HG03378 (cell line): Measurements from ENCODE around the gene IHH.

Experiments used
- ATAC-seq: cut with Tn5 transposase; IDR thresholded peaks from one replicate; pipeline ENCODE4 v1.9.1; 2021; ENCODE audit warnings: mild to moderate bottlenecking, moderate library complexity; ENCODE audit not compliant: unreplicated experiment

IHH gene

DNA sequence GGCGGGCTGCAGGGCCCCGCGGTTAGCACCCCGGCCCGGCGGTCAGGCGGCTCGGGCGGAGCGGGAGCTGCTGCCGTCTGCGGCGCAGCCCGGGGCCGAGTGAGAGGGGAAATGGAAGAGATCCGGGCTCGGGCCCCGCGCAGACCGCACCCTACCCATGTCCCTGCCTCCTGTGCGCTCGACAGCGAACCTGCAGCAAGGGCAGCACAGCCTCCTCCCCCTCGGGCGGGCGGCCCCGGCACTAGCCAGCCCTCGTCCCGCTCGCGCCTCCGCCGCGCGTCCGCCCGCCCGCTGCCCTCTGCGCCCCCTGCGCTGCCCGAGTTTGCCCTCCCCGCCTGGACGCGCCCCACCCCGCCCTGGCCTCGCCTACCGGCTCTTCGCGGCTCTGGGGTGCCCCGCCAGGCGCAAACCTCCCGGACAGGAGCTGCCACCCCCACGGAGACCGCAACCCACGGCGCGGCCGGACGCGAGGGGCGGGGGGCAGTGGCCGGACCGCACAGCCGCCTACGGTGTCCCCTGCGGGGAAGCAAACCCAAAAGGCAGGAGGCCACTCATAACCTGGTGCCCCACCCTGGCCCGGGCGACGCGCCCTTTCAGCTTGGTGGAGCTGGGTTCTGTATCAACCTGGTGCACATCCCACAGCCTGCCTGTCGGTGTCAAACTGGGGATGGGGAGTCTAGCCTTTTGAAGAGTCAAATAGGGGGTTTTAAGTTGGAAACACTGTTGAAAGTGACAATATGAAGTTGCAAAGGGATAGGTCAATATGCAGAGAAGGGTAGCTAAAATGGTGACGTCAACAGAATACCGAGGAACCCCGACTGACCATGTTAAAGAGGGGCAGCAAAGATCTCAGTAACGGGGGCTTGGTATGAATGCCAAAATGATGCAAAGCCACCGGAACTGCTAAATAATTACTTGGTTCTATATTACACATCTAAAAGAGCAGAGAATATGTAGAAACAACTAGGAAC, at the start of gene IHH:
Gene IHH (minus strand): TSS at position 101 of the 971 bp plus-strand sequence. CDS start 454 bp downstream, outside the sequence.
- no peak for ATAC-seq

DNA sequence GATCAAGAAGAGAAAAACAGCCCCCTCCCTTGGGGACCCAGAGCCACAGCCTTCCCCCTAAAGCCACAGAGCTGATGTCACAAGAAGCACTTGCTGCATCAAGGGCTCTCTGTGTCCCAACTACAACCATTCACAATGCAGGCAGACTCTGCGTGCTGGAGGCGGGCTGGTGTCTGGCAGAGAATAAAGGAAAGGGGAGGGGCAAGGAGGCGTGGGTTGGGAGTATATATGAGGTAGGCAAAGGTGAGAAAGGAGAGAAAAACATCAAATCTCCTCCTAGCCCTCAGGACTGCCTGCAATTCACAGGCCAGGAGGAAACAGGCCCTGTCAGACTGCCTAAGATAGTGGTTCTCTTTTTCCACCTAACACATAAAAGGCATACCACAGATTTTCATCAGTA, 48.8 kb upstream of the IHH start:
- no peak for ATAC-seq

- ATAC-seq, result no peak
These were observed 47.0 kb upstream of the IHH start for GRCh38 chr2:219107758-219108157.

- no peak for ATAC-seq
These were observed 45.5 kb upstream of the IHH start for GRCh38 chr2:219106251-219106650.

DNA sequence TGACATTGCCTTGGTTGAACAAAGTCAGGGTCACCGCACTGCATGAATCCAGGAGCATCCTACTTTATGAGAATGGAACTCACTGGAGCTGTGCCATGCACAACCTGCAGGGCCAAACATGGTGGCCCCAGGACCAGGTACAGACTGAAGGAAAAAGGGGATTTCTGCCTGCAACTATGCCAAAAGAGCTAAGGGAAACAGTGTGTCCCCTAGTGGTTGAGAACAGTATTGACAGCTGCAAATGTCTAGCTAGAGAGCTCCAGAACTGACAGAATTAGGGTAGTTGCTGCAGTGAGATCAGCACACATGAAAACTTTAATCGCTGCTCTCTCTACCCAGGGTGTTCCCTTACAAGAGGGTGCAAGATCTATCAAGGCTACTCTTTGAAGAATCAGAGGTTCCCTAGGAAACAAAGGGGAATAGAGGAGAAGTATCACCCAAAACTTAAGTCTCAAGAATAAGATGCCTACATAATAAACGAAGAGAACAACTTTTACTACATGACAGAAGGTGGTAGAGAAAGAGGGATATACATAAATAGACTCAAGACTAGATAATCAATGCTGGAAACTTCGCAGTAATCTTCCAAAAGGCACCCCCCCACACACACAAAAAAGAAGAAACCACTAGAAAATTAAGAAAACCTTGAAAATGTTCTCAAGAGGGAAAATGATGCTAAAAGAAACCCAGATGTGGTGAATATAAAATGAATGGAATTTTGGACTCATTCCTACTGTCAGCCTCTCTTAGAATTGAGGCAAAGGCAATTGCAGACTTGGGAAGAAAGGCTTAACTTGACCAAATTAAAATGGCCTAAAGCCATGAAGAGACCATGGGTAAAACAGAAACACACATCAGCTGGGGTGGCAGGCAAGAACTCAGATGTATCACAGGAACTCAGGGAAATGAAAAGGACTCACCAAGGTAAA, 43.6 kb upstream of the IHH start:
- ATAC-seq, result peak; percentile 51

- ATAC-seq, result no peak
These were observed 38.6 kb upstream of the IHH start for GRCh38 chr2:219099329-219099728.

DNA sequence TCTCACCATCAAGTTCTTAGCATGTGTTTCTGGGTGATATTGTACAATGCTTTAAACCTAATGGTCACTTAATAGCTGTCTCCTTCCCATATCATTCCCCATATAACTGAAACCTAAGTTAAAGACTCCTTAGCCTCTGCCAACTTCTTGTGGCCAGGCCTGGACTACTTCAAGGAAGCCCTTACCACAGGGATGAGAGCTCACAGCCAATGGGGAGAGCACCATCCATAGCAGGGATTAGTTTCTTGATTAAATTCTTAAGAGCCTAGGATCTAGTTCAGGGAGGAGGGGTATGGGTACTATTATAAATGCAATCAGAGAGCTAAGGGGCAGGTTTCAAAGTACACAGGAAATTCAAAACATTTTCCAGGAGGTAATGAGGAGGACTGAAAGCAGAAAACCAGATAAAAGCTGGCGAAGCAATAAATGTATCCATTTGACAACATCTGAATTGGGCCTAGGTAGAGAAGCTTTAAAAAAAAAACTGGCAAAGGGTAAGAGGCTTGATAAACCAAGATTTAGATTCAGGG, 34.8 kb upstream of the IHH start:
- ATAC-seq, result no peak

GRCh38 chr2:219094171-219094570, 33.5 kb upstream of the IHH start:
- ATAC-seq, result no peak

- ATAC-seq, result no peak
These were observed 29.9 kb upstream of the IHH start for GRCh38 chr2:219090436-219091299.

DNA sequence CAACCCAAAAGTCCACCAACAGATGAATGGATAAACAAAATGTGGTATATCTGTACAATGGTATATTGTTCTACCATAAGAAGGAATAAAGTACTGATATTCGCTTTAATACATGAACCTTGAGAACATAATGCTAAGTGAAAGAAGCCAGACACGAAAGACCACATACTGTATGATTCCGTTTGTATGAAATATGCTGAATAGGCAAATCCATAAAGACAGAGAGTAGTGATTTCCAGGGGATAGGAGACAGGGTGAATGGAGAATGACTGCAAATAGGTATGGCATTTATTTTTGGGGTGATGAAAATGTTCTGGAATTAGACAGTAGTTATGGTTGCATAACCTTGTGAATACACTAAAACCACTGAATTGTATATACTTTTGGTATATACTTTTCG, 28.6 kb upstream of the IHH start:
- no peak for ATAC-seq

- no peak for ATAC-seq
These were observed 27.1 kb upstream of the IHH start for GRCh38 chr2:219087848-219088247.

- ATAC-seq, result no peak
These were observed 26.6 kb upstream of the IHH start for GRCh38 chr2:219087361-219087760.

DNA sequence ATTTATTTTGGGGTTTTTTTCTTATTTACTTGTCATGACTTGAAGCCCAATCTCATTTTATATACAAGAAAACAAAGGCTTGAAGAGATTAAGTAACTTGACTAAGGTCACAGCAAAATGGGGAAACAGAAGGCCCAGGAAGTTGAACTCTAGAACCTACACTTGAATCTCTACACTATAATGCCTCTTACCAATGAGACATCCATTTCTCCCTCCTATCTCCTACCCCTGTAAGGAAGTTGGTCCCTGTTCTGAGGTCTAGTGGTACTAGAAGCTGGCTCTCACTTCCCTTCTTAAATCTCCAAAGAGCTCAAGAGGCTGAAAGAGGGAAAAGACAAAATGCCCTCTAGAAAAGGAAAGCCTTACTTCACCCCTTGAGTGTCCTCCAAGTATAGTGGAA, 25.5 kb upstream of the IHH start:
- ATAC-seq, result no peak

DNA sequence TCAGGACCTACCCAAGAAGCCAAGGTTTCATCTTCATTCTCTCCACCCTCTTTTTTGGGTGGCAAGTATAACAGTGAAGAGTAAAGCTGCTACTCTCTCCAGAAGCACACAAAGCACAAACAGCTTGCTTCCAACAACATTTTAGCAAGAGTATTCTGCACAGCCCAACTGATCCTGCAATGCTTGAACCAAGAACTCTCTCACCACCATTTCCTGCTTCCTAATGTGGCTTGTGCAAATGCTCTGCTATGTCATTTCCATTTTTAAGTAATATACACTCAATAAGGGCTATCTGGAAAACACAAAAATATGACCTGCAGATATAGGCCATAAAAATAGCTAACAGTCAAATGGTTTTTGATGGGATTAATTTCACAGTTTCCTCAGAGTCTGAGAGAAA, 24.1 kb upstream of the IHH start:
- no peak for ATAC-seq

- ATAC-seq, result no peak
These were observed 21.7 kb upstream of the IHH start for GRCh38 chr2:219082332-219082958.

GRCh38 chr2:219081701-219082331, 21.1 kb upstream of the IHH start:
- no peak for ATAC-seq

GRCh38 chr2:219081096-219081495, 20.4 kb upstream of the IHH start:
- no peak for ATAC-seq

DNA sequence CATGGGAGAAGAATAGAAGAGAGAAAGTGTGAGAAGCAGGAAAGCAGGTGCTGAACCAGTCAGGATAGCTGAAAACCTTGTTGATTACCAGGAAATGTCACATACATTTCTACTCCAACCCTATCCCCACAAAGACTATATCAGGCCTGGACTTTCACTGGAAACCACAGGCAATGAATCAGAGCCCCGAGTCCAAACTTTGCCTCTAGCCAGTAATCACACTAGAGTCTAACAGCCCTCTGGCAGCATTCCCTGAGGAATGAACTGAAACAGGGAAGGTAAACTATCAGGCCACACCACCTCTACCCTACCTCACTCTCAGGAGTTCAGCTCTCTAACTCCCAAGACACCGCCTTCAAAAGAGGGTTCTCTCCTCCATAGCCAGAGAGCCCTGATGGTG, 18.7 kb upstream of the IHH start:
- no peak for ATAC-seq

DNA sequence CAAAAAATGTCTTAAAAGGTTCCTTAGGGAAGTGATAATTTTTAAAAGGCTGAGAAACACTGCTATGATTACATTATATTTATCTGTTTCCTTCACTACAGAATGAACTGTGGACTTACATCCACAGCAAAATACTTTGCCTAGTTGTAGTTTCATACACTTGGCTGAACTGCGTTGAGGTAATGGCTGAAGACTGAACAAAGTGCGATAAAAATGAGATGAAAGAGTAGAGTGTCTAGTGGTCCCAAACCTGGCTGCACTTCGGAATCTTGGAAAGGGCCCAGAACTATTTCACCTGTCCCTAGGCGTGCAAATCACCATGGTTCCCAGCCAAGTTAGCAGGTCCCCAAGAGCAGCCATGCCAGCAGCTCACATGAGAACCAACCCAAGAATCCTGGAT, 18.2 kb upstream of the IHH start:
- ATAC-seq, result no peak
